Inflammatory macrophage treated with lipopolysaccharide for 1 hour (primary cell): ENCODE data around the gene ARL6.
"Not testable (repeated sequence)": the region's sequence is repeated elsewhere in the genome, so short reads cannot be mapped to it uniquely, and the experiment has no call there.

Source experiments
- DNase-seq, 2 donors: peaks; one replicate each; pipeline ENCODE4 v3.0.0-alpha.2; 2020 to 2022

The ARL6 gene

DNA sequence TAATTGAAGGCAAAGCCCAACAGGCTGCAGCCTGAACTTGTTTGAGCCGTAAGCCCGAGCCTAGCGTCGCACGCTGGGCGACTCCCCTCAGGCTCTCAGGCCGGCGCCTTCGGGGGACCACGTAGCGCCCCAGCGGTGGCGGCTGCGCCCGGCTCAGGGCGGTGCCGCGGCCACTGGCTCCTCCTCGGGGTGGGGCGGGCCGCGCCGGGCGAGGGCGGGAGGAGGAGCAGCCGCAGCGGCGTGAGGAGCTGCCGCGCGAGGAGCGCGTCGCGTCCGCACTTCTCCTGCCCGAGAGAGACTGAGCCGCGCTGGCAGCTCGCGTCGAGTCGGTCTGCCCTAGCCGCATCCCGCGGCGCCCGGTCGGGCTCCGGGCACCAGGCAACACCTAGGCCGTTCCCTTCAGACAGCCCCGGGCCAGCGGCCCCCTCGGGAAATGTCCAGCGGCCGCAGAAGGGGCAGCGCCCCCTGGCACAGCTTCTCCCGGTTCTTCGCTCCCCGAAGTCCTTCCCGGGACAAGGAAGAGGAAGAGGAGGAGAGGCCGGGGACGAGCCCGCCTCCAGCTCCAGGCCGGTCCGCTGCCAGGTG, 57.3 kb downstream of the ARL6 start, which contains the start of gene CRYBG3:
TSS of gene CRYBG3 (plus strand) at position 238 of the 585 bp plus-strand sequence. CDS start at position 434, 196 bp downstream.
- peak; percentile 84 to 85 for DNase-seq

DNA sequence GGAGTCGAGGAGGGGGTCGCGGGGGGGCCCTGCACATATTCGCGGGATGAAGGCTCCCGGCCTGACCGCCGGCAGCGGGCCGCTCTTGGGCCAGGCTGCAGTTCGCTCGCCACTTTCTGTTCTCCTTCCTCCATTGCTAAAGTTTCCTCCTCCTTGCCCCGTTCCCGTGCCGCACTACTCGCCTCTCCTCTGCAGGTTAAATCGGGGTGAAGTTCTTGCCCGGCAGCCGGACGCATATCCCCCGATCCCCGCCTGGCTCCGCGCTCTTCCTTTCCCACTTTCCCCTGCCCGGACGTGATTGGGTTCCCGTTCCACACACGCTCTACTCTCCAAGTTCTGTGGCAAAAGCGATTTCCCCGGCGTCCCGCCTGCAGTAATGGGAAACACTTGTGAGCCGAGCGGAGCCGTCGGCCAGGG, 57.8 kb downstream of the ARL6 start:
- DNase-seq = peak; percentile 17 to 41

- peak in 1 of 2 donors; percentile 14 for DNase-seq
These were observed 58.8 kb downstream of the ARL6 start for GRCh38 chr3:97823046-97824004.

- no peak for DNase-seq
These were observed 60.5 kb downstream of the ARL6 start for GRCh38 chr3:97825101-97825500.

GRCh38 chr3:97827741-97828471, 63.3 kb downstream of the ARL6 start:
- DNase-seq = no peak

GRCh38 chr3:97829198-97829597, 64.6 kb downstream of the ARL6 start:
- DNase-seq = no peak

DNA sequence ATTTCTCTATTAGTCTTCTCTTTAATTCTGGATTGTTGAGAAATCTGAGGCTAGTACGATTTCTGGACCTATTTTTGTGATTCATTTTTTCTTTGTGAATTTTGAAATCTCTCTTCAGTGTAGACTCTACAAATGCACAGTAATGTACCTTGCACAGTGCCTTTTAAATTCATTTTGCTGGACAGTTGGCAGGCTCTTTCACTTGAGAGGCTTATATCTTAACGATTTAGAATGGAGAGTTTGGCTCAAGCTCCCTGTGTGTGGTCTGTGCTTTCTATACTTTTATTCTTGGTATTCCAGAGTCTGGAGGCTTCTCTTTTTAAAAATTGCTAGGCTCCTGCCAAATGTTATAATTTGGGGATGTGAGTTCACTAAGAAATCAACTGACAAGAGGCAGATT, 66.1 kb downstream of the ARL6 start:
- DNase-seq = no peak

DNA sequence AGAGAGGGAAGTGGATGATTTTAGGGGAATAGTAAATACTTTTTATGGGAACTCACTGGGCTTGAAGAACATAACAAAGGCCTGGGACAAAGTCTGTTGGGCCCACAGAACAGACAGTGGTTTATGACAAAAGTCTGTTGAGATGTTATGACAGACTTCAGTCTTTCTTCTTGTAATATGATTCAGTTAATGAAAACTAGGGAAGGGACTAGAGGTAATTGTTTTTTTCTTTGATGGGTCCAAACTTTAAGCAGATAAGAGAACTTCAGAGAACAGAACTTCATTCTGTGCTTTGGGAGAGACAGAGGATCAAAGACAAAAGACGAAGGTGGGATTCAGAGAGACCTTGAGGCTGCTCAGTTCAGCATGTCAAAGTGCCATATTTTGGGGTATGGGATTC, 66.6 kb downstream of the ARL6 start:
- no peak for DNase-seq

DNA sequence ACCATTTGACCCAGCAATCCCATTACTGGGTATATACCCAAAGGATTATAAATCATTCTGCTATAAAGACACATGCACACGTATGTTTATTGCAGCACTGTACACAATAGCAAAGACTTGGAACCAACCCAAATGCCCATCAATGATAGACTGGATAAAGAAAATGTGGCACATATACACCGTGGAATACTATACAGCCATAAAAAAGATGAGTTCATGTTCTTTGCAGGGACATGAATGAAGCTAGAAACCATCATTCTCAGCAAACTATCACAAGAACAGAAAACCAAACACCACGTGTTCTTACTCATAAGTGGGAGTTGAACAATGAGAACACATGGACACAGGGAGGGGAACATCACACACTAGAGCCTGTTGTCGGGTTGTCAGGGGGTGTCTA, 68.6 kb downstream of the ARL6 start:
- not testable (repeated sequence) for DNase-seq

- no peak for DNase-seq
These were observed 71.2 kb downstream of the ARL6 start for GRCh38 chr3:97835761-97836160.

DNA sequence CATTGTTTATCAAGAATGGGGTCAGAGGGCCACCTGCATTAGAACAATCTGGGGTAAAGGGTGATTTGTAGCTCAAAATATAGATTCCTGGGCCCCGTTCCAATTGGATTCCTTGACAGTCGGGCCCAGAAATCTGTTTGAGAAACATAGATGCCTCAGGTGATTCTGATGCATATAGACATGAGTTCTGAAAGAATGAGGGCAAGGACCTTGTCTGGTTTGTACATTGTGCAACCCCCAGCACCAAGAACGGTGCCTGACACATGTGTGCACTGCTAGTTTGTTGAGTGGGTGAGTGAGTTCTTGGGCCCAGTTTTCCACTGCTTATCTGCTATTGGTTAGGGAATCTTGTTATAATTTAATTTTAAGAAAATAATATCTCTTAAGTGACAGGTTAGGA, 73.8 kb downstream of the ARL6 start:
- DNase-seq = no peak

DNA sequence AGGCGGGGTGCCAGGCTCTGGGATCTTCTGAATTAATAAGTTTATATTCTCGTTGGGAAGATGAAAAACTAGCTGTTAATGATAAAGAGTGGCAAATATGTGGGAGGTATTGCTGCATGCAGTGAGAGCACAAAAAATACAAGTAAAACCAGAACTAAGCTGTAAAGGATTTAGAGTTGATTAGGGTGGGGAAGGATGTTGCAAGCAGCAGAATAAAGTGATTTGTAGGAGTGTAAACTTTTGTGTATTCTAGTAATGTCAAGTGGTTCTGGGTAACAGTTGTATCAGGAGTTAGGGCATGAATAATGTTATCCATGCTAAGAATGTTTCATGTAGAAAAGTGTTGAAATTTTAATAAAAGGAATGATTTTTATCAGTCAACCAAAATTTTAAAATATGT, 75.4 kb downstream of the ARL6 start:
- DNase-seq = no peak

DNA sequence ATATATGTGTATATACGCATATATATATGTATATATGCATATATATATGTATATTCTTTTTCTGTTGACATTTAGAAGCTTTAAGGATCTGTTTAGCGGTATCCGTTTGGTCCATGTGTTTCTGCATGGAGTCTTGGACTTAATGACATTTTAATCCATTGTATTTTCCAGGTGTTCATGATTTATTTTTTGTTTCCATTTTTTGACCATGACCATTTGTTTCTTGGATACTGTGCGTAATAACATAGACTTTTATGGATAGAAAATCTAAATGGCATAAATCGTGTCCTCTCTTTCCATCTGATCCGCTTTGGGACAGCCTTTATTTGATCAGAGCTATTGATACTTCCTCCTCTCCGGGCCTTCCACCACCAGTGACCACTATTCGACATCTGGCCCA, 76.7 kb downstream of the ARL6 start:
- no peak for DNase-seq

- DNase-seq = no peak
These were observed 77.4 kb downstream of the ARL6 start for GRCh38 chr3:97841956-97842355.

- DNase-seq = no peak
These were observed 84.2 kb downstream of the ARL6 start for GRCh38 chr3:97848779-97849178.
